Activated naive CD8-positive, alpha-beta T cell treated with anti-CD3 and anti-CD28 coated beads, Interleukin-2, amount 50 U/mL, for 24 hours (primary cell): Measurements from ENCODE around the gene NUMB.

Experiments used
- ATAC-seq: fragments of 150-1000 bp; cut with Tn5 transposase; one replicate; pipeline ENCODE4 v1.10.0; 2021
- DNase-seq: peaks from one replicate; pipeline ENCODE4 v3.0.0; 2021
- H3K27ac Mint-ChIP-seq: one replicate; pipeline ENCODE4 v1.8.0; 2021; ENCODE audit warnings: mild to moderate bottlenecking, mixed read lengths
- H3K27me3 Mint-ChIP-seq: one replicate; pipeline ENCODE4 v1.8.0; 2021; ENCODE audit warnings: mixed read lengths
- H3K36me3 Mint-ChIP-seq: one replicate; pipeline ENCODE4 v1.8.0; 2021; ENCODE audit warnings: low read depth, mixed read lengths
- H3K4me1 Mint-ChIP-seq: one replicate; pipeline ENCODE4 v1.8.0; 2021; ENCODE audit warnings: mixed read lengths
- H3K4me3 Mint-ChIP-seq: one replicate; pipeline ENCODE4 v1.8.0; 2021; ENCODE audit warnings: mild to moderate bottlenecking, moderate library complexity, mixed read lengths
- H3K9me3 Mint-ChIP-seq: one replicate; pipeline ENCODE4 v1.8.0; 2021; ENCODE audit warnings: mixed read lengths

The NUMB gene

DNA sequence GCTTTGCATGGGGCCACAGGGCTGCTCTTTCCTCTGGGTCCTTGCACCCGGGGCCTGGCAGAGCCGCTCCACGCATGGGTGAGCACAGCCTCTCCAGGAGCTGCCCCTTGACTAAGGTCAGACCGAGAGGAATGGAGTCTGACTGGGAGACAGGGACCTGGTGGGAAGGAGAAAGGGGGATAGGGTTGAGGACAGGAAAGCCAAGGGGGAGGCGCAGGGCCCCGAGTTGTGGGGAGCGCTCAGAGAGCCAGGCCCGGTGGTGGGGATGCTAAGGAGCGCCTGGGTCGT lies 205.1 kb downstream of the NUMB start:
- H3K4me3 Mint-ChIP-seq = no peak overlapping the region

GRCh38 chr14:73252491-73253322 lies 205.6 kb downstream of the NUMB start:
- Mint-ChIP-seq H3K27ac (no peak overlapping the region), H3K27me3 (peaks cover 5% of the 10 kb centered on the region), H3K4me3 (no peak overlapping the region), H3K9me3 (no peaks in the 10 kb centered on the region), H3K4me1 (peaks cover 2% of the 10 kb centered on the region), H3K36me3 (no peaks in the 10 kb centered on the region)
- ATAC-seq = no peak
- DNase-seq = no peak

More for the DNA sequence above, 205.1 kb downstream of the NUMB start:
- no peaks in the 10 kb centered on the region for H3K9me3 Mint-ChIP-seq
- no peaks in the 10 kb centered on the region for H3K36me3 Mint-ChIP-seq
- H3K27ac Mint-ChIP-seq = no peak overlapping the region
- H3K4me1 Mint-ChIP-seq = peaks cover 6% of the 10 kb centered on the region
- ATAC-seq = no peak
- peaks cover 2% of the 10 kb centered on the region for H3K27me3 Mint-ChIP-seq
- DNase-seq = no peak

DNA sequence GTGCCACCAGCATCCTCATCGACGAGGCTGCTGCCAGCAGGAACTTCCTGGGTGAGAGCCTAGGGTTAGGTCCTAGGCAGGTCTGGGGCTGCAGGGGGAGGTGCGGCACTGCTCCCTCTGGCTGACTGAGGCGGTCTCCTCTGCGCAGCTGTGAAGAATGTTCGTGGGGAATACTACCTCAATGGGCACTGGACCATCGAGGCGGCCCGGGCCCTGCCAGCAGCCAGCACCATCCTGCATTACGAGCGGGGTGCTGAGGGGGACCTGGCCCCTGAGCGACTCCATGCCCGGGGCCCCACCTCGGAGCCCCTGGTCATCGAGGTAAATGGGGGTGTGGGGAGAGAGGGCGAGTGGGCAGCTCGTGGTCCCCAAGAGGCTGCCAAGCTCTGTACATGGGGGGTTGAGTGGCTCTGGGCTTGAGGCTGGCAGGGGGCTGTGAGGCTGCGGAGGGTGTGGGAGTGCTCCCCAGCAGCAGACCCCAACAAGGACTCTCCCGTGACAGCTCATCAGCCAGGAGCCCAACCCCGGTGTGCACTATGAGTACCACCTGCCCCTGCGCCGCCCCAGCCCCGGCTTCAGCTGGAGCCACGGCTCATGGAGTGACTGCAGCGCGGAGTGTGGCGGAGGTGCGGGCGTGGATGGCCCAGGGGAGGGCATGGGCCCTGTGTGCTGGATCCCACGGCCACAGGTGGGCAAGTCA lies 206.7 kb downstream of the NUMB start:
- no peak overlapping the region for H3K27ac Mint-ChIP-seq
- H3K4me3 Mint-ChIP-seq = no peak overlapping the region
- ATAC-seq (no peak), DNase-seq (no peak)
- H3K27me3 Mint-ChIP-seq = peaks cover 12% of the 10 kb centered on the region
- H3K4me1 Mint-ChIP-seq = peaks cover 13% of the 10 kb centered on the region
- no peaks in the 10 kb centered on the region for H3K36me3 Mint-ChIP-seq
- no peaks in the 10 kb centered on the region for H3K9me3 Mint-ChIP-seq

- no peak overlapping the region for H3K27ac Mint-ChIP-seq
- peaks cover 16% of the 10 kb centered on the region for H3K27me3 Mint-ChIP-seq
- ATAC-seq = no peak
- H3K9me3 Mint-ChIP-seq = no peaks in the 10 kb centered on the region
- DNase-seq = no peak
- H3K4me3 Mint-ChIP-seq = no peak overlapping the region
- H3K4me1 Mint-ChIP-seq = peaks cover 16% of the 10 kb centered on the region
- H3K36me3 Mint-ChIP-seq = no peaks in the 10 kb centered on the region
Observed at GRCh38 chr14:73250781-73251500, 207.4 kb downstream of the NUMB start.

- H3K27me3 Mint-ChIP-seq = peaks cover 15% of the 10 kb centered on the region
- DNase-seq (no peak), ATAC-seq (no peak)
- H3K36me3 Mint-ChIP-seq = no peaks in the 10 kb centered on the region
- H3K4me3 Mint-ChIP-seq = no peak overlapping the region
- no peaks in the 10 kb centered on the region for H3K9me3 Mint-ChIP-seq
- H3K27ac Mint-ChIP-seq = no peak overlapping the region
- H3K4me1 Mint-ChIP-seq = peaks cover 14% of the 10 kb centered on the region
Observed at GRCh38 chr14:73250317-73250713, 208.0 kb downstream of the NUMB start.

DNA sequence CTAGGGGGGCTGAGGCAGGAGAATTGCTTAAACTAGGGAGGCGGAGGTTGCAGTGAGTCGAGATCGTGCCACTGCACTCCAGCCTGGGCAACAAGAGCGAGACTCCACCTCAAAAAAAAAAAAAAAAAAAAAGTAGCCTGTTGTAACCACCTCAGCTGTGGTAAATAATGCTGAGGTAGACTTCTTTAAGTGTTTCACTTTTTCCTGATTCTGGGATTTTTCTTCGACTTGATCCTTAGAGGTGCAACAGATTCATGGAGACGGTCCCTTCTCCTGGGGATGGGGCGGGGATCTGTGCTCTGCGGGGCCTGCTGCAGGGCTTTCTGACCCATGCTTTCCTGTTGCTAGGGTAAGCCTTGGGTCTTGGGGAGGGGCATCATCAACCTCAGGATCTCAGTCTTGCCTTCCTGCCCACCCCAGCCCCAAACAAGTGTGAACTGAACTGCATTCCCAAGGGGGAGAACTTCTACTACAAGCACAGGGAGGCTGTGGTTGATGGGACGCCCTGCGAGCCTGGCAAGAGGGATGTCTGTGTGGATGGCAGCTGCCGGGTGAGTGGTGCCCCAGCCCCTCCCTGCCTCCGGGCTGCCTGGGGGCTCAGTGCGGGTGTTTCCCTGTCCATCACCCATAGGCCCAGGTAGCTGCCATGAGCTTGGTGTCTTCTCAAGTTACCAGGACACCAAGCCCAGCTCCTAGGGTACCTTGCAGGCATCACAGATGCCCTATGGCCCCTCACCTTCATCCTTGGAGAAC lies 208.6 kb downstream of the NUMB start:
- H3K4me3 Mint-ChIP-seq = no peak overlapping the region
- DNase-seq = no peak
- peaks cover 21% of the 10 kb centered on the region for H3K27me3 Mint-ChIP-seq
- H3K9me3 Mint-ChIP-seq = no peaks in the 10 kb centered on the region
- no peak for ATAC-seq
- no peaks in the 10 kb centered on the region for H3K36me3 Mint-ChIP-seq
- no peak overlapping the region for H3K27ac Mint-ChIP-seq
- H3K4me1 Mint-ChIP-seq = peaks cover 14% of the 10 kb centered on the region

- H3K4me1 Mint-ChIP-seq = peaks cover 14% of the 10 kb centered on the region
- no peaks in the 10 kb centered on the region for H3K36me3 Mint-ChIP-seq
- ATAC-seq (no peak), DNase-seq (no peak)
- no peaks in the 10 kb centered on the region for H3K9me3 Mint-ChIP-seq
- H3K27me3 Mint-ChIP-seq = peaks cover 26% of the 10 kb centered on the region
- no peak overlapping the region for H3K27ac Mint-ChIP-seq
- H3K4me3 Mint-ChIP-seq = no peak overlapping the region
Observed at GRCh38 chr14:73249108-73249507, 209.2 kb downstream of the NUMB start.

GRCh38 chr14:73248108-73248868 lies 210.1 kb downstream of the NUMB start:
- Mint-ChIP-seq H3K27me3 (peaks cover 34% of the 10 kb centered on the region), H3K9me3 (no peaks in the 10 kb centered on the region), H3K36me3 (no peaks in the 10 kb centered on the region), H3K4me1 (peaks cover 16% of the 10 kb centered on the region), H3K4me3 (no peak overlapping the region), H3K27ac (no peak overlapping the region)
- DNase-seq (no peak), ATAC-seq (no peak)

DNA sequence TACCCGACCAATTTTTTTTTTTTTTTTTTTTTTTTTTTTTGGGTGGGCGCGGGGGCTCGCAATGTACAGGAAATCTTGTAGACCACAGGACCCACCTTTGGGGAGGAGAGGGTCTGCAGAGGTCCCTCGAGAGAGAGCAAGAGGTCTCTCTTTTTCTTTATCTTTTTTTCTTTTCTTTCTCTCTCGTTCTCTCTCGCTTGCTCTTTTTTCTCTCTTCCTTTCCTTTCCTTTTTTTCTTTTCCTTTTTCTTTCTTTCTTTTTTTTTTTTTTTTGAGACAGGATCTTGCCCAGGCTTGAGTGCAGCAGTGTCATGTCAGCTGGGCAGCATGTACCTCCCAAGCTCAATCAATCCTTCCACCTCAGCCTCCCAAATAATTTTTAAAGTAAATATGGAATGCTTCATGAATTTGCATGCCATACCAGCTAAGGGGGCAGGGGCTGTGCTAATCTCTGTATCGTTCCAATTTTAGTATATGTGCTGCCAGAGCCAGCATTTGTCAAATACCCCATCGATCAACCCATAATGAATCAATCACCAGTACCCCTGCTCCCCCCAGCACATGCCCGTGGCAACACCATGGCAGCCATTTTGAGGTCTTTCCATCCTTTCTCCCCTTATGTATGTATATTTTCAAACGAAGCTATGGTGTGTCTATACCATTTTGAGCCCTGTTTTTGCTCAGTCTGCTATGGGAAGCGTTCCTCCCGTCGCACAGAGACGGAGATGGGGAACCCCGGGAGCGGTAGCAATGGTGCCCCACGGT lies 211.8 kb downstream of the NUMB start:
- ATAC-seq (no peak), DNase-seq (no peak)
- peak overlapping the region; percentile 73 for H3K4me3 Mint-ChIP-seq
- H3K4me1 Mint-ChIP-seq = peaks cover 21% of the 10 kb centered on the region
- no peak overlapping the region for H3K27ac Mint-ChIP-seq
- no peaks in the 10 kb centered on the region for H3K36me3 Mint-ChIP-seq
- no peaks in the 10 kb centered on the region for H3K9me3 Mint-ChIP-seq
- peaks cover 45% of the 10 kb centered on the region for H3K27me3 Mint-ChIP-seq

DNA sequence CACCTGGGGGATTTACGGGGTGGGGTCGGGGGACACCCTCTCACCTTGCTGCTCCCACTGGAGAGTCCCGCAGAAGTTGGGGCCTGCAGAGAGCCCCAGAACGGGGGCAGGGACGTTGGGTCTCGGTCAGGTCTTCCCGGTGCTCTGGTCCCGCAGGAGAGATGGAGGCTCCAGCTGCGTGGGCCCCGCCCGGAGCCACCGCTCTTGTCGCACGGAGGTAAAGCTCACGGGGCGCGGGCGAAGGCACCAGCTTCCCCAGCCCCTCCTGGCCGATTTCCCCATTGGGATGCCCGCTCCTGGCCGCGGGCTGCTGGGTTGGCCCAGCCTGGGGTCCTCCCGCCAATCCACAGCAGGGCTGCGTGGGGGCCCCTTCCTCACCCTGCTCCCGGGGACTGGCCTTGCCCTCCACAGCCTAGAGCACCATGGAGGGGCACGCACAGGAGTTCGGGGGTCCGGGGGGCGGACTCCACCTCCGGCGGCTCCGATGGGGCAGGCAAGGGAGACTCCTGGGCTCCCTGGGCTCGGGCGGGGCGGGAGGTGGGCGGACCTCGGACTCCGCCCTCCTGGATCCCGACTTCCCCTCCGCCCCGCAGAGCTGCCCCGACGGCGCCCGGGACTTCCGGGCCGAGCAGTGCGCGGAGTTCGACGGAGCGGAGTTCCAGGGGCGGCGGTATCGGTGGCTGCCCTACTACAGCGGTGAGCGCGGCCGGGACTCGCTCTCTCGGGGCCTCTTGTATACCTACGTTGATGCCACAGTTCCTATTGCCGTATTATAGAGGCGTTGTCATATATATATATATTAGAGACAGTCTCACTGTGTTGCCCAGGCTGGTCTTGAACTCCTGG lies 212.6 kb downstream of the NUMB start:
- Mint-ChIP-seq H3K4me1 (peaks cover 22% of the 10 kb centered on the region), H3K27ac (no peak overlapping the region)

GRCh38 chr14:73244541-73245290 lies 213.6 kb downstream of the NUMB start:
- DNase-seq (no peak), ATAC-seq (no peak)
- Mint-ChIP-seq H3K36me3 (no peaks in the 10 kb centered on the region), H3K4me1 (peaks cover 22% of the 10 kb centered on the region), H3K4me3 (peak overlapping the region; percentile 49), H3K27ac (no peak overlapping the region), H3K27me3 (peaks cover 60% of the 10 kb centered on the region), H3K9me3 (no peaks in the 10 kb centered on the region)

More for the DNA sequence above, 212.6 kb downstream of the NUMB start:
- H3K4me3 Mint-ChIP-seq = peak overlapping the region; percentile 49
- ATAC-seq = peak; percentile 80
- DNase-seq = peak; percentile 64
- H3K9me3 Mint-ChIP-seq = no peaks in the 10 kb centered on the region
- no peaks in the 10 kb centered on the region for H3K36me3 Mint-ChIP-seq
- H3K27me3 Mint-ChIP-seq = peaks cover 54% of the 10 kb centered on the region

GRCh38 chr14:73243748-73244147 lies 214.6 kb downstream of the NUMB start:
- Mint-ChIP-seq H3K4me3 (no peak overlapping the region), H3K27ac (no peak overlapping the region), H3K4me1 (peaks cover 25% of the 10 kb centered on the region), H3K27me3 (peaks cover 68% of the 10 kb centered on the region), H3K36me3 (no peaks in the 10 kb centered on the region), H3K9me3 (no peaks in the 10 kb centered on the region)
- ATAC-seq (no peak), DNase-seq (no peak)
